GM19468 (cell line): Measurements from ENCODE around the gene FAM13B.

ENCODE experiments used
- ATAC-seq: cut with Tn5 transposase; IDR thresholded peaks from one replicate; pipeline ENCODE4 v1.9.1; 2021; ENCODE audit warnings: mild to moderate bottlenecking, moderate library complexity, moderate number of reproducible peaks; ENCODE audit not compliant: unreplicated experiment; ENCODE audit errors: extremely low read depth

The FAM13B gene

GRCh38 chr5:137902408-137903133 is 130.3 kb downstream of the FAM13B start:
- ATAC-seq, result no peak

- no peak for ATAC-seq
Observed at GRCh38 chr5:137901011-137901817, 131.7 kb downstream of the FAM13B start.

- no peak for ATAC-seq
Observed at GRCh38 chr5:137899493-137899892, 133.4 kb downstream of the FAM13B start.

GRCh38 chr5:137896560-137896959 is 136.3 kb downstream of the FAM13B start:
- ATAC-seq, result no peak

GRCh38 chr5:137894586-137894985 is 138.3 kb downstream of the FAM13B start:
- ATAC-seq, result no peak

- no peak for ATAC-seq
Observed at GRCh38 chr5:137891849-137892248, 141.0 kb downstream of the FAM13B start.

DNA sequence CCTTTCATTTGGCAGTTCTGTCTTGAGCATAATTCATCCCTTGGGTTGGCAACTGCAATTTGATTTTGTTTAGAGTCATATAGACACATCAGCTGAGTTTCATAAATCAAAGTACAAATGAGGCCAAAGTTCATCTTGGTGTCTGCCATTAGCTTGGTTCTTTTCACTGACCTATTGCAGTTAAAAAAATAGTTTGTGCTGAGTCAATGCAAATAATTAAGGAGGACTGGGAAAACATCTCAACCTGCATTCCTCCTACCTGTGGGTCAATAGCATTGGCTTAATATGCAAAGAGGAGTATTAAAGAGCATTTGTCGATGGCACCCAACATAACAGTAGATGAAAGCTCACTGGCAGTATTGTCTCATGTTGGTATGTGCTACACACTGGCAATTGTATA is 142.0 kb downstream of the FAM13B start:
- ATAC-seq, result no peak

DNA sequence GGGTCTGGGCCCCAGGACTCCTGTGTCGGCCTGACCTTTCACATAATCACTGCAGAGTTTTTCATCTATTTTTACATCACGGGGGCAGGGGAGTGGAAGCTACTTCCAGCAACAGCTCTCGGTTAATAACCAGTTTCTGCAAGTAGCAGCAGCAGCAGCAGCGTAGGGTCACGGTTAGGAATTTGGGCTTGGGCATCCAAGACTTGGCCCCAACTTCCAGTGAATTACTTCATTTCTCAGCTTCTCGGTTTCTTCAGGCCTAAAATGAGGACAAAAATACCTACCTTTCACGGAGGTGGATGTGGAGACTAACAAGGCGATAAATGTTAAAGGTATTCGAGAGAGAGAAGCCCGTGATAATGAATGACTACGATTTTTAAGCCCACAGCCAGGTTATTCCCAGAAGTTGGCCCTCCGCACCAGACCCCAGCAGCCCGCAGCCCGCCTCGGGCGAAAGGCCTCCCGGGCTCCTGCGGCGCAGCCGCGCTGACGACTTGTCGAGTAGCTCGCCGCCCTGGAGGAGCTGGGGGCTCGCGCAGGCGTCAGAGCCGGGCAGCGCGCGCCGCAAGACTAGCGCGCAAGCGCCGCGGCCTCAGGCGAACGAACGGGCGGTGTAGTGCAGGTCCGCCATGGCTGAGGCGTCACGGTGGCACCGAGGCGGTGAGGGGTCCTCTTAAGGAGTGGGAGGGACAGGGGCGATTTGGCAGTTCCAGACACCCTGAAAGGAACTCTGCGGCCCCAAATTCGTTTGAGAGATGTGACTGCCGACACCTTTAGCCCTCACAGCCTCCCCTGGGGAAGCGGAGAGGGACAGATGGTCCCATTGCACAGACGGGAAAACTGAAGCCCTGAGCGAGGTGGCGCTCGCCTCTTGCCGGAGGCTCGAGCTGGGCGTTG is 143.8 kb downstream of the FAM13B start, which contains the start of gene PKD2L2:
TSS of gene PKD2L2 (plus strand) at position 595 of the 897 bp plus-strand sequence. CDS start at position 630, 35 bp downstream.
- peak; percentile 69 for ATAC-seq

DNA sequence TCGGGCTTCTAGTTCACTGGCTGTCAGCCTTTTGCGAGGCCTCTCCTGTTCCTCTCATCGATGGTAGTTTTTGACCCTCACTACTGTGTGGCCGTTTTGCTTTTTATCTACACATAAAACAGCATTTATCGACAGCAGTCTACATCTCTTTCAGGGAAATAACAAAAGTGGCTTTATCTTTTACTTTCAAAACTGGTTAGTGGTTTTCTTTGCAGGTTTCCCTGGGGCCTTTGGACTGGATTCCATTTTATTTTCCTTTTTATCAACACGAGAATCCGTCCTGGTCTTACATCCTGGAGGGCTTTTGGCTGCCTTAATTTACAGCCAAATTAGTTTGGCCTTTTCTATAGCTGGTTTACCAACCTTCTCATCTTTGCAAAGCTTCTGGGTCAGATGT is 144.4 kb downstream of the FAM13B start:
- ATAC-seq, result no peak
